Skeletal muscle cell (primary cell): ENCODE data around the gene SPATA32.
"Not testable (repeated sequence)": the region's sequence is repeated elsewhere in the genome, so short reads cannot be mapped to it uniquely, and the experiment has no call there.

Source experiments
- DNase-seq: peaks from one replicate; pipeline ENCODE4 v3.0.0-alpha.2; 2010; ENCODE audit warnings: low read depth
- H3K4me3 ChIP-seq: 2 replicates; pipeline ENCODE4 v1.5.1; 2011; ENCODE audit warnings: low read depth, mild to moderate bottlenecking, control low read depth, low read length, moderate library complexity

The SPATA32 gene, protein sequence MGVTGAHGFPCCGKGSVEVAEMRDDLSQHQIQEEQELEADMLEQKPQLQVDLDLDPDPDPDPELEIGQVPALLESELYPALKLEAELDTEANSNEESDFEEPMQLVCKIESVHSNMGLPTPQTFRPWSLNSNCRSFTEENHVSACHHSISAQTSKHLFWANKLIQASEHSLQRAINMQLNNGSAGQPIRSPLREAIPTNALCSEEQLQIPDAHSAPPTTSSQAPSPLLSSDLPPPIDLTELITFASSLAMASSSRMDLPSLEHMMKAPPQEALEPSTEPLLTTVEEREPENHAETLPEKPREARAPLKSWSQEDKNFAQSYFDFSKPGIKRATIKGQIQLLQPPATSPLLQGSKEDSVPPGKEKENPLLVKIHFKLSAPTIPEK

DNA sequence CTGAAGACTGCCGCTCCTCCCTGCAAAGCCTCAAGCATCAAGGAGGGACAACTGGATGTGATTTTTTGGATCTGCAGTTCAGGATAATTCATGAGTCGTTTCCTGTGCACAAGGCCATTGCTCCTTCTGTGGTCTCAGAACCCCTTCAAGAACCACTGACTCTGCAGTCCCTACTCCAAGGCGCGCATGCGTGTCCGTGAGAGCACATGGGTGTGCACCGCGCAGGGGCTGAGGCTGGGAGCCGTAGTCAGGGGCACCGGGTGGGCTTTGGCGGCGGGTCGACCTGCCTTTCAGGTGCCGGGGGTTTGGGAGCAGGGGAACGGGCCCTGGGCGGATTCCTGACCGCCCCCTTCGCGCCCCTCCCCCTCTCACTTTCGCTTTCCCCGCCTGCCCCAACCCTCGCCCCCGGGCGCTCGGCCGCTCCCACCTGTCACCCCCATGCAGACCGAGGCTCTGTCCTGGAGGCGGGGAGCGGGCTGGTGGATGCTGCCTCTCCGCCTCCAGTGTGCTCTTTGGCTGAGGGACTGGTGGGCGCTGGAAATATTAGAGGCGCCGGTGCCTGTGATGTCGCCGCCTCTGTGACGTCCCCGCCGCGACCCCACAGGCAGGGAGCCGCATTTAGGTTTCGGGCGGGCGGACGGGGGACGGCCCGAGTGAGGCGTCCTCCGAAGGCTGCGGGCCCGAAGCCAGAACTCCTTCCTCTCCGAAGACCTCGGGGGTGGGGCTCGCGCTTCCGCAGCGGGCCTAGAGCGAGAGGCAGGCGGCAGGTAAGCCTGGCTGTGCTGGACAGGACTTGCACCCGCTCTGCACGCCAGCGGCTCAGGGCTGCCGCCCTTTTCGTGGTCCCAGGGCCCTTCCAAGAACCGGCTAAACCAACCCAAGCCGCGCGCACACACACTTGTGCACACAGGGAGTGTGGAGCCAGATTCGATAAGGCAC is at the start of gene SPATA32:
Gene SPATA32 (minus strand): TSS at position 518 of the 939 bp plus-strand sequence. CDS start 78 bp downstream, at position 440.
- H3K4me3 ChIP-seq = peak within 1 kb of the TSS; percentile 46
- no peak for DNase-seq

DNA sequence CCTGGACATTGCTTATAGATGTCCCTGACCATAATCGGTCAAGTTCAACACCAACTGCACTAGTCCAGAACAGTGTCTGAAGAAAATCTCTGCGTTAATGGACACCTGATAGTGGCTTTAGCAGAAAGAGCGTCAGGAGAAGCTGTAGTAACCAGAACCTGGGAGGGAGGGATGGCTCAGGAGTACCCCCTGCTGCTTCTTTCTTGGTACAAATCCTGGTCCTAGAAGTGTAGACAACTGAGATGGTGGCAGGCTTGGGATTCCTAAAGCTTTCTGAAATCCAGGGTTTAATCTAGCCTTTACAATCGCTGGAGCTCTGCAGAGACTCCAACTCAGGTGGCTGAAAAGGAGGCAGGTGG is 49.5 kb upstream of the SPATA32 start:
- no peak for DNase-seq
- no peak overlapping the region for H3K4me3 ChIP-seq

DNA sequence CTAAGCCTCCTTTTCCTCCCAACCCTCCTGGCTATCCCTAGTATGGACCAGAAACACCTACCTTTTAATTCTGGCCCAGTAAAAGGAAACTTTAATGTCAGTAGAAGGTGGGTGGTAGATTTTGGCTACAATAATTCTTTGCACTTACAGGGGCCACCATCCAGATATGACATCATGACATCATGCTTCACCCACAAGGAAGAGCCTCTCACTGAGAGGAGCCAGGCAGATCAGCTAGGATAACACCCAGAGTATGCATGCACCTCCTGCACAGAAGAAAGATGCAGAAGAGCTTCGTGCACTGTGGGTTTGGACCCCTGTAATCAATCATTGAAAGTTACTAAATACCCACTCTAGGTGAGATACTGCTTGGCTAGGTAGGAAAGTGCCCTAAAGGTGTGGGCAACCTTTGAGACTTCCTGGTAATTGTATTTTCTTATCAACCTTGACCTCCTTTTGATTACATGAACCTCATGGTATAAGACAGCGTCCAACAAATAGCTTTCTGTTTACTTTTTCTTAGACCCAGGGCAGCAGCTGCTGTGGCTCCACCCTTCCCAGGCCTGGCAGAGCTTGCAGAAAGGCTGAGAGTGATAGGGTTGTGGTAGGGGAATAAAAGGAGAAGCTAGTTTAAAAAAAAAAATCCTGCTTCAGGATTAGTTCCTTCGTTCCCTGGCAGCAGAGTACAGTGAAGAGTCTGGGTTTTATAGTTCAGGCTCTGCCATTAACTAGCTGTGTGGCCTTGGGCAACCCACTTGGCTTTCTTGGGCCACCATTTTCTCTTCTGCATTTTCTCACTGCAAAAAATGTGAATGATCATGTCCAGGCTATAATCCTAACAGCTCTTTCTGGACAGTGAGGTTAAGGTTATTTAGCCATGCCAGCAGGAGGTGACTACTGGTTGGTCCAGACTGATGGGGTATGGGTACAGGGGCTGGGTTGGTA is 48.8 kb upstream of the SPATA32 start:
- DNase-seq = no peak
- H3K4me3 ChIP-seq = no peak overlapping the region

DNA sequence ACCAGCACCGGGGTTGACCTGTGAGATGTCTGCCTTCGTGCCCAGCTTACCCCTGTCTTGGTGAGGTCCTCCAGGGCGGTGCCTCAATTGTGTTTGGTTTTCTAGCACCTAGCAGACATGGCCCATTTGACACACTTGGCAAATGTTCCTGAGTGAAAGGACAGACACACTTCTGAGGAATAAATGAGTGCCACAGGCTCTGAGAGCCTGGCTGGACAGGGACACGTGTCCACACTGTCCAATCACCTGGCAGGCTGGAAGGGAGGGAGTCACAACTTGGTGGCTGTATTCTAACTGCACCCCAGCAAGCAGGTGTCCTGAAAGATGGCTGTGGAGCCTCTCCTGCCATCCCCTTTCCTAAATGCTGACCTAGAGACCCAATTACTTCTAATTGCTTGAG is 47.5 kb upstream of the SPATA32 start:
- no peak for DNase-seq
- H3K4me3 ChIP-seq = no peak overlapping the region

- no peak overlapping the region for H3K4me3 ChIP-seq
- no peak for DNase-seq
Observed at GRCh38 chr17:45308840-45309239, 46.9 kb upstream of the SPATA32 start.

- DNase-seq = no peak
- H3K4me3 ChIP-seq = no peak overlapping the region
Observed at GRCh38 chr17:45308016-45308365, 46.1 kb upstream of the SPATA32 start.

GRCh38 chr17:45307290-45308015 is 45.6 kb upstream of the SPATA32 start:
- peak; percentile 69 for DNase-seq
- no peak overlapping the region for H3K4me3 ChIP-seq

DNA sequence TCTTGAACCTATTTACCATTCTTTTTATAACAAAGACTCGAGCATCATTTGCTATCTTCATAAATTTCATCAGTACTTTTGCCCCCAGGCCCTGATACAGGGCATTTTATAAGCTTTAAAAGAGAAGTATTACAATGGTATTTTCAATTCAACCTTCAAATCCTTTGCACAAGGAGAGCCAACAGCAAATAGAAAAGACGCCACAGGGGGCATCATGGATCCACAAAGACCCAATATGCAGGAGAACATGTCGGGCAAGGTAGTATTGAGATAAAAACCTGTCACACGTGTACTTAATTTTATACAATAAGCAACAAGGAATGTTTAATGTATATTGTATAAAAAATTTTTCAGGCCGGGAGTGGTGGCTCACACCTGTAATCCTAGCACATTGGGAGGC is 44.7 kb upstream of the SPATA32 start:
- no peak for DNase-seq
- H3K4me3 ChIP-seq = no peak overlapping the region

GRCh38 chr17:45306094-45306493 is 44.2 kb upstream of the SPATA32 start:
- no peak overlapping the region for H3K4me3 ChIP-seq
- DNase-seq = no peak

- peak; percentile 64 for DNase-seq
- H3K4me3 ChIP-seq = no peak overlapping the region
Observed at GRCh38 chr17:45305530-45306087, 43.7 kb upstream of the SPATA32 start.

- DNase-seq = no peak
- H3K4me3 ChIP-seq = no peak overlapping the region
Observed at GRCh38 chr17:45302649-45303173, 40.8 kb upstream of the SPATA32 start.

DNA sequence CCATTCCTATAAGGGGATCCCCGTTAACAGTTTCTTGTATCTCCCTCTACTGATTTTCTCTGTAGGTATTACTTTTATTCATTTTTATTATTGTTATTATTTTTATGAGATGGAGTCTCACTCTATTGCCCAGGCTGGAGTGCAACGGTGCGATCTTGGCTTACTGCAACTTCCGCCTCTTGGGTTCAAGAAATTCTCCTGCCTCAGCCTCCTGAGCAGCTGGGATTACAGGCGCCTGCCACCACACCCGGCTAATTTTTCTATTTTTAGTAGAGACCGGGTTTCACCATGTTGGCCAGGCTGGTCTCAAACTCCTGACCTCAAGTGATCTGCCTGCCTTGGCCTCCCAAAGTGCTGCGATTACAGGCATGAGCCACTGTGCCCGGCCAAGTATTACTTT is 40.3 kb upstream of the SPATA32 start:
- not testable (repeated sequence) for H3K4me3 ChIP-seq, DNase-seq

GRCh38 chr17:45301674-45302073 is 39.8 kb upstream of the SPATA32 start:
- no peak for DNase-seq
- no peak overlapping the region for H3K4me3 ChIP-seq

DNA sequence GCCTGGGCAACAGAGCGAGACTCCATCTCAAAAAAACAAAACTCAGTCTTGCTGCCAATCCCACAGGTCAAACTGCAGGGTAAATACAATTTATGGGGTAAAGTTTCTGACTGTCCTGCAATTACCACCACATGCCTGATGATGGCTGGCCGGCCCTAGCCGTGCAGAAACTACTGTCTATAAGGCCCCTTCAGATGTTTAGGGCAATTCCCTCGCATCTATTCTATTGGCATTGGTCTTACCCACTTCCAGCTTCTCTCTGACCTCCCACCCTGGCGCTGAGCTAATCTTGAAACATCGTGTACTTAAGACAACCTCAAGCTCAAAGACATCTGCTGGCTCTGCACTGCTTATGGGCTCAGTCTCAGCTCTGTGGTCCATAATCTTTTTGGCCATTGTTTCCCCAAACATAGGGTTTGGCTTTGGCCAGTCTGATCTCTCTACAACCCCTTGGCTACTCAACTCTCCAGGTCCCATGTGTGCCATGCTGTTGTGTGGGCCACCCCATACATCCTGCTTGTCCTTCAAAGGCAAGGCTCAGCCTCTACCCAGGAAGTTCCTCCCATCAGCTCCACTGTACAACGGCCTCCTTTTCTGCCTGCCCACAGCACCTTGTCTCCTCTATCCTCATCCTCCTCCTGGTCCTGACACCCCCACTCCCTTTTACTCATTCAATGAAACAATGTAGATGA is 38.3 kb upstream of the SPATA32 start:
- no peak overlapping the region for H3K4me3 ChIP-seq
- DNase-seq = no peak

DNA sequence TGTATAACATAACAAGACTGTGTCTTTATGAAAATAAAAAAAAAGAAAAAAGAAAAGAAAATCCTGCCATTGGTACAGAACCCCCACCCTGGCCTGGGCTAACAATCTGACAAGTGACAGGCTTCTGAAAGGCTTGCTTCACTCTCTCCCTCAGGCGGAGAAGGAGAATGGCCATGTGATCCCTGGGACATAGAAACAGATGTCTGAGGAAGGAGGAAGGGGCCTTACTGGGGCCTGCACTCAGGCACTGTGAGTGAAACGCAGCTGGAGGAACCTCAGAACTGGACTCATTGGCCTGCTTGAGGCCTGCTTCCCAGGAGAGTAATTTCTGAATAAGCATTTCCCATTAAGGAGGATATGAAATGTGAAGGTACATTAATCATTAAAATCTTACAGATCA is 37.5 kb upstream of the SPATA32 start:
- H3K4me3 ChIP-seq = no peak overlapping the region
- DNase-seq = no peak

- DNase-seq = no peak
- no peak overlapping the region for H3K4me3 ChIP-seq
Observed at GRCh38 chr17:45298546-45299285, 36.8 kb upstream of the SPATA32 start.

- no peak for DNase-seq
Observed at GRCh38 chr17:45296833-45297124, 34.9 kb upstream of the SPATA32 start.

More at GRCh38 chr17:45296833-45297124, 34.9 kb upstream of the SPATA32 start:
- H3K4me3 ChIP-seq = no peak overlapping the region
